Tibial nerve (tissue), 4 donors: ENCODE data around the gene CXXC5. TPM values are rescaled to one million over a fixed set of nuclear protein-coding genes. Genes with fewer than 3 reads are reported as not detected.
A peak's percentile ranks its signal among the peaks of the same experiment; 100 is the strongest.

Source experiments
- DNase-seq, 2 donors: peaks; one replicate each; pipeline ENCODE4 v3.0.0-alpha.2; 2019; ENCODE audit warnings: low spot score in 2 of 2
- H3K27ac ChIP-seq, 4 donors: fragments of 200-600 bp; sonication (generic) in 3 of 4; one replicate each; pipeline ENCODE4 v1.5.1; 2017 to 2019; ENCODE audit warnings: mild to moderate bottlenecking in 1 of 4
- H3K27me3 ChIP-seq, 2 donors: fragments of 200-600 bp; sonication (generic) in 1 of 2; one replicate each; pipeline versions ENCODE4 v1.5.1 to v1.6.0; 2017 to 2019
- H3K36me3 ChIP-seq, 3 donors: fragments of 200-600 bp; sonication (generic); one replicate each; pipeline ENCODE4 v1.5.1; 2018 to 2019
- H3K4me1 ChIP-seq, 4 donors: fragments of 200-600 bp; sonication (generic) in 3 of 4; one replicate each; pipeline ENCODE4 v1.5.1; 2017 to 2019
- H3K4me3 ChIP-seq, 4 donors: fragments of 200-600 bp; sonication (generic) in 3 of 4; one replicate each; pipeline ENCODE4 v1.5.1; 2017 to 2019; ENCODE audit warnings: mild to moderate bottlenecking in 1 of 4, moderate library complexity in 1 of 4
- H3K9me3 ChIP-seq, 4 donors: fragments of 200-600 bp; sonication (generic) in 3 of 4; one replicate each; pipeline ENCODE4 v1.5.1; 2017 to 2019
- EP300 ChIP-seq, 2 donors: sonication (generic); formaldehyde crosslinking; IDR thresholded peaks; one replicate each; pipeline ENCODE4 v1.6.1; 2017; ENCODE audit warnings: antibody characterized with exemption in 2 of 2, mild to moderate bottlenecking in 1 of 2
- POLR2A ChIP-seq, 2 donors: fragments of 450-650 bp; IDR thresholded peaks; one replicate each; pipeline ENCODE4 v1.6.1; 2017; ENCODE audit warnings: antibody characterized with exemption in 2 of 2, mild to moderate bottlenecking in 2 of 2, moderate library complexity in 2 of 2
- WGBS, 2 donors: methylation state at CpG; one replicate each; pipeline ENCODE4 v1.1.5; 2018; 5-methylcytosine and 5-hydroxymethylcytosine counted together
- total RNA-seq, 4 donors: library from RNA; depleted of rRNA; stranded (reverse); fragments of >200 nt; gene quantifications; one replicate each; pipeline ENCODE4 v1.1.0, GENCODE V29; 2016
- TF ChIP-seq, protein P1 (sequence below), 5 experiments: fragments of 200-600 bp in 3 of 5; fragments of 450-650 bp in 2 of 5; sonication (generic) in 3 of 5; IDR thresholded peaks; one replicate each; pipeline ENCODE4 v1.5.1; 2016 to 2019; ENCODE audit warnings: antibody characterized with exemption in 5 of 5, mild to moderate bottlenecking in 3 of 5, moderate library complexity in 2 of 5

Gene CXXC5
- total RNA-seq, 4 donors from 2014 or later = 45.0 to 80.4 (median 67.0) TPM

DNA sequence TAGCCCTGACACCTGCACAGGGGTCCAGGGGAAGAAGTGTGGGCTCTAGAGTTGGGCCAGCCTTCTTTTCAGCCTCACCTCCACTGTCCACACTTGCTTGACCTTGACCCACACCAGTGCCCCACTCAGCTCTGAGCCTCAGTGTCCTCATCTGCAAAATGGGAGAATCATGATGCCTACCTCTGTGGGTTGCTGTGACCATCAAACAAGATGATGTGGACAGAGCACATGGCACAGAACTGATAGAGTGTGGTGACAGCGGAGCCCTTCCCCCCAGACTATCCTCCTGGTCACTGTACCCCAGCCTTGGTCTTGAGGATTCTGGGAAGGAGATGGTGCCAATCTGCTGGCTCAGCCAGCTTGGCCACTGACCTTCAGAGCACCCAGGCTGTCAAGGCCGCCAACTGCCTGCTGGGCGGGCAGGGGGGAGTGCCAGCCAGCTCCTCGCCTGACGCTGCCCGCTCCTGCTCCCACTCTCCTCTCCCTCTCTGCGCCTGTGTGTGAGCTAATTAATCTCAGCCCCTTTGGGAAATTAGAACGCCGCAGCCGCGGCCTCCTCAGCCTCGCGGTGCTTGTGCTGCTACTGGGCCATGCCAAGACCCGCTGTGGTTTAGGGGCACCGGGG is 16.7 kb downstream of the CXXC5 start:
- Histone ChIP-seq H3K36me3 (no peaks in the 10 kb centered on the region), H3K27ac (peak overlapping the region; percentile 47 to 98 (median 90)), H3K27me3 (no peaks in the 10 kb centered on the region), H3K9me3 (no peaks in the 10 kb centered on the region), H3K4me3 (no peak overlapping the region), H3K4me1 (peaks cover 0 to 98% (median 89%) of the 10 kb centered on the region in 4 donors)
- DNase-seq = no peak
- peak in 1 of 2 donors; percentile 45 for TF ChIP-seq EP300 (IDR thresholded peaks at IDR 0.05)
- TF ChIP-seq POLR2A (IDR thresholded peaks at IDR 0.05) = no peak
- TF ChIP-seq, protein P1, sequence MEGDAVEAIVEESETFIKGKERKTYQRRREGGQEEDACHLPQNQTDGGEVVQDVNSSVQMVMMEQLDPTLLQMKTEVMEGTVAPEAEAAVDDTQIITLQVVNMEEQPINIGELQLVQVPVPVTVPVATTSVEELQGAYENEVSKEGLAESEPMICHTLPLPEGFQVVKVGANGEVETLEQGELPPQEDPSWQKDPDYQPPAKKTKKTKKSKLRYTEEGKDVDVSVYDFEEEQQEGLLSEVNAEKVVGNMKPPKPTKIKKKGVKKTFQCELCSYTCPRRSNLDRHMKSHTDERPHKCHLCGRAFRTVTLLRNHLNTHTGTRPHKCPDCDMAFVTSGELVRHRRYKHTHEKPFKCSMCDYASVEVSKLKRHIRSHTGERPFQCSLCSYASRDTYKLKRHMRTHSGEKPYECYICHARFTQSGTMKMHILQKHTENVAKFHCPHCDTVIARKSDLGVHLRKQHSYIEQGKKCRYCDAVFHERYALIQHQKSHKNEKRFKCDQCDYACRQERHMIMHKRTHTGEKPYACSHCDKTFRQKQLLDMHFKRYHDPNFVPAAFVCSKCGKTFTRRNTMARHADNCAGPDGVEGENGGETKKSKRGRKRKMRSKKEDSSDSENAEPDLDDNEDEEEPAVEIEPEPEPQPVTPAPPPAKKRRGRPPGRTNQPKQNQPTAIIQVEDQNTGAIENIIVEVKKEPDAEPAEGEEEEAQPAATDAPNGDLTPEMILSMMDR (IDR thresholded peaks at IDR 0.05) = no peak
- 22 to 44% methylated on average over 12 to 15 of the region's 15 CpGs for WGBS, 2 donors

DNA sequence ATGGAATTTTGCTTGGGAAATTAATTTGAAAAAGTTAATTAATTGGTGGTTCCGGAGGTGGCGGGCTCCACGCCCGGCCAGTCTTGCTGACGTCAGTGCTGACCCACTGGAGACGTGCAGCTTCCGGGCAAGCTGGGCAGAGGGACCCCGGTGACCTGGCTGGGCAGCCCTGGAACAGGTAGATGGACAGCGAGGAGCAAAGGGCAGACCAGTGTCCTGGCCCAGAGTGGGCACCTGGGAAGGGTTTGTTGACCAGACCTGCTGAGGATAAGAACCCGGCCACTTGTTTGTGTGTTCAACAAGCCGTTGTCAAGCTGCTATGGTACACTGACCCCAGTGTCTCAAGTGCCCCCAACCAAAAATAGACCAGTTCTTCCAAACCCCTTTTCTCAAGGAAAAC is 17.5 kb downstream of the CXXC5 start:
- 55 to 76% methylated on average over 11 of the region's 11 CpGs for WGBS, 2 donors
- Histone ChIP-seq H3K4me1 (peaks cover 0 to 98% (median 88%) of the 10 kb centered on the region in 4 donors), H3K27me3 (no peaks in the 10 kb centered on the region), H3K9me3 (no peaks in the 10 kb centered on the region), H3K36me3 (no peaks in the 10 kb centered on the region), H3K27ac (peak overlapping the region; percentile 47 to 98 (median 90)), H3K4me3 (no peak overlapping the region)
- no peak for DNase-seq
- TF ChIP-seq POLR2A (IDR thresholded peaks at IDR 0.05) (no peak), EP300 (IDR thresholded peaks at IDR 0.05) (no peak)
- TF ChIP-seq, protein P1 (IDR thresholded peaks at IDR 0.05) = no peak

DNA sequence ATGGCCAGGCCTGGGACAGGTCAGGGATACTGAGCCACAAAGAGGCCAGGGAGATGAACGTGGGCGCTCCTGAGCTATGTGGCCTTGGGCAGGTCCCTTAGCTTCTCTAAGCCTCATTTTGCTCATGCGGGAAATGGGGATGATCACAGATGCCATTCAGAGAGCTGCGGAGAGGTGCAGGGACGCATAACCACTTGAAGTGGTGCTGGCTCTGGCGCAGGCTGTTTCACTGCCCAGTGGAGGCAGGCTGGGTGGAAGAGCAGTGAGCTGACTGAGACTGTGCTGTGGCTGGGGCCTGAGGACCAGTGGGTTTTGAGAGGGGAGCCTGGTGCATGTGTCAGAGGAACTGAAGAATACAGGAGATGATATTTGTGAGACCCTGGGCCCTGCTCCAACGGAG is 18.4 kb downstream of the CXXC5 start:
- DNase-seq = no peak
- H3K27ac ChIP-seq = peak overlapping the region in 3 of 4 donors; percentile 90 to 98 (median 91)
- H3K36me3 ChIP-seq = no peaks in the 10 kb centered on the region

DNA sequence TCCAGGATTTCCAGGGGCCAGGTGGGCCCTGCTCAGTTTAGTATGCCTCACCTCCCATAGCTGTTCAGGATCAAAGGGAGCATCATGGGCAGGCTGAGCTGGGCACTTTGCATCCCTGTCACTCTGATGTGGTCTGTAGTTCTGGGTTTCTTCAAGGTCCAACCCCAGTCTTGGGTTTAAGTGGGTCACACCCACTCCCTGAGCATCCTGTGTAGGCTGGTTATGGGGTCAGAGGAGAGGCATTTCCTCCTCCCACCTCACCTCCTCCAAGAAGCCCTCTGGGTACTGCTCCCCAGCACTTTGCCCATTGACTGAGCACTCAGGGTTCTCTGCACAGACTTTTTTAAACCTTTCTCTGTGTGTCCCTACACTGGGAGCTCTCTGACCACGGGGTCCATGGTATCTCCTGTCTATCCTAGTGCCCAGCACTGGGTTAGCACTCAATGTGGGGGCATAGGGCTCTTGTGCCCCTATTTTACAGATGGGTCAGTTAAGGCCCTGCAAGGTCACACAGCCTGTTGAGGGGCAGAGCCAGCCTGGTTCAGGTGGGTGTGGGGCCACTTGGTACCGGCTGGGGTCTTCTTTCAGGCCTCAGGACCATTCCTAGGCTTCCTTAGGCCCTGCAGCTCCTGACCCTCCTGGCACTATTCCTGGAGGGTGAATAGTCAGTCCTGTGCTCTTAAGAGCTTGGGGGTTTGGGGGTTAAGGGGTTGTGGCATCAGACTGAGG is 19.0 kb downstream of the CXXC5 start:
- Histone ChIP-seq H3K4me1 (peaks cover 0 to 98% (median 89%) of the 10 kb centered on the region in 4 donors), H3K36me3 (no peaks in the 10 kb centered on the region), H3K9me3 (no peaks in the 10 kb centered on the region), H3K27me3 (no peaks in the 10 kb centered on the region), H3K27ac (peak overlapping the region; percentile 84 to 98 (median 90)), H3K4me3 (peak overlapping the region in 1 of 4 donors; percentile 51)
- no peak for DNase-seq
- 55 to 71% methylated on average over 1 to 2 of the region's 2 CpGs for WGBS, 2 donors
- TF ChIP-seq POLR2A (IDR thresholded peaks at IDR 0.05) (no peak), EP300 (IDR thresholded peaks at IDR 0.05) (no peak)
- TF ChIP-seq, protein P1 (IDR thresholded peaks at IDR 0.05) = no peak

More for the DNA sequence above, 18.4 kb downstream of the CXXC5 start:
- Histone ChIP-seq H3K4me3 (no peak overlapping the region), H3K9me3 (no peaks in the 10 kb centered on the region), H3K4me1 (peaks cover 0 to 98% (median 89%) of the 10 kb centered on the region in 4 donors), H3K27me3 (no peaks in the 10 kb centered on the region)
- 67 to 69% methylated on average over 6 to 7 of the region's 7 CpGs for WGBS, 2 donors
- no peak for TF ChIP-seq POLR2A (IDR thresholded peaks at IDR 0.05)
- no peak for TF ChIP-seq EP300 (IDR thresholded peaks at IDR 0.05)
- TF ChIP-seq, protein P1 (IDR thresholded peaks at IDR 0.05) = no peak

DNA sequence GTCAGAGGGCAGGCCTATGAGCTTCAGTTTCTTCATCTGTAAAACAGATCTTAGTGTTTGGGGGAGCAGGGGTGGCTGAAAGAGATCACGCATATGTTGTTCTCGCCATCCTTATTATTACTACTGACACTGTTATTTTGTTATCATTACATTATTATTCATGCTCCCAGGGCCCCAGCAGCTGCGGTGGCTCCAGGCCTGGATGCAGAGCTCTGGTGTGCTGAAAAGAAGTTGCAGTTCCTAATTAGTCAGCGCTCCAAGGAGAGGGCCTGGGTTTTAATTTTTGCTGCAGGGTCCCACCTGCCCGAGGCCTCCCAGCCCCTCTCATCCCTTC is 19.5 kb downstream of the CXXC5 start:
- H3K9me3 ChIP-seq = no peaks in the 10 kb centered on the region
- H3K36me3 ChIP-seq = no peaks in the 10 kb centered on the region
- DNase-seq = no peak
- H3K4me1 ChIP-seq = peaks cover 0 to 98% (median 90%) of the 10 kb centered on the region in 4 donors
- no peak for TF ChIP-seq EP300 (IDR thresholded peaks at IDR 0.05)
- no peak for TF ChIP-seq POLR2A (IDR thresholded peaks at IDR 0.05)
- TF ChIP-seq, protein P1 (IDR thresholded peaks at IDR 0.05) = no peak
- H3K27me3 ChIP-seq = no peaks in the 10 kb centered on the region
- peak overlapping the region; percentile 28 to 51 (median 48) for H3K4me3 ChIP-seq
- 17 to 21% methylated on average over 5 of the region's 5 CpGs for WGBS, 2 donors
- H3K27ac ChIP-seq = peak overlapping the region; percentile 84 to 98 (median 90)
